ENCODE data around the gene IMMP2L.

Gene IMMP2L

DNA sequence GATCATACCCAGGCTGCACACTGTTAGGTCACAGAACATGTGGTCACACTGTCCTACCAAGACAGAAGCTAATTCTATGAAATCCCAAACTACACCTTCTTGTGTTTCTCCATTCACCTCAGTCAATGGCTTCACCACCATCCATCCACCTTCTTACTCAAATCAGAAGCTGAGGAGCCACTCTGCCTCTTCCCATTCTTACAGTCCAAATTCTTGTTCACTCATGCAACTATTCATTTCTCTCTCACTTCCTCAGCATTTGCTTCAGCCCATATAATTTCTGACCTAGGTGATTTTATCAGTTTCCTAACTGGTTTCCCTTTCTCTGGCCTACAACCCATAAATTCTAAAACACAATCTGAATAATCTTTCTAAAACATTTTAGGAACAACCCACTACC is 242.2 kb downstream of the IMMP2L start:
- H3K4me3 ChIP-seq (ENCODE audit: low read depth, low read length): no peak overlapping the region
- TF ChIP-seq, protein P1, sequence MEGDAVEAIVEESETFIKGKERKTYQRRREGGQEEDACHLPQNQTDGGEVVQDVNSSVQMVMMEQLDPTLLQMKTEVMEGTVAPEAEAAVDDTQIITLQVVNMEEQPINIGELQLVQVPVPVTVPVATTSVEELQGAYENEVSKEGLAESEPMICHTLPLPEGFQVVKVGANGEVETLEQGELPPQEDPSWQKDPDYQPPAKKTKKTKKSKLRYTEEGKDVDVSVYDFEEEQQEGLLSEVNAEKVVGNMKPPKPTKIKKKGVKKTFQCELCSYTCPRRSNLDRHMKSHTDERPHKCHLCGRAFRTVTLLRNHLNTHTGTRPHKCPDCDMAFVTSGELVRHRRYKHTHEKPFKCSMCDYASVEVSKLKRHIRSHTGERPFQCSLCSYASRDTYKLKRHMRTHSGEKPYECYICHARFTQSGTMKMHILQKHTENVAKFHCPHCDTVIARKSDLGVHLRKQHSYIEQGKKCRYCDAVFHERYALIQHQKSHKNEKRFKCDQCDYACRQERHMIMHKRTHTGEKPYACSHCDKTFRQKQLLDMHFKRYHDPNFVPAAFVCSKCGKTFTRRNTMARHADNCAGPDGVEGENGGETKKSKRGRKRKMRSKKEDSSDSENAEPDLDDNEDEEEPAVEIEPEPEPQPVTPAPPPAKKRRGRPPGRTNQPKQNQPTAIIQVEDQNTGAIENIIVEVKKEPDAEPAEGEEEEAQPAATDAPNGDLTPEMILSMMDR (IDR thresholded peaks at IDR 0.05; ENCODE audit: borderline replicate concordance, insufficient read depth, low read depth, low read length): no peak

DNA sequence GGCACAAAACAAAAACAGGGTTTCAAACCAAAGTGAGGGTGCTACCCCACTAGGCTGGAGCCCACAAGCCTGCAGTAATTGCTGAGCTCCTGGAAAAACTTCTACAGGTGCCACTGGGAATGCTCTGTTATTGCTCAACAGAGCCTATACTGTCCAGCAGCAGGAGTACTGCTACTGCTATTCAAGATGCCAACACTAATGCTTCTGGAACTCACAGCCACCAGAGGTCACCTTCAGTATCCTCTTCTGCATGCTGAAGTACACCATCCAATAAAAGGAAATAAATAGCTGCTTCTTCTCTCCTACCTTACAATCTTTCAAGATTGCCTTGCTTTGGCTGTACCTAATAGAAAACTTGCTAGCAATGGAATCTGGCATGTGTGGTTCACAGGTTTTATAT is 249.3 kb downstream of the IMMP2L start:
- H3K4me3 ChIP-seq (ENCODE audit: low read depth, low read length): no peak overlapping the region
- TF ChIP-seq, protein P1 (IDR thresholded peaks at IDR 0.05; ENCODE audit: borderline replicate concordance, insufficient read depth, low read depth, low read length): no peak

DNA sequence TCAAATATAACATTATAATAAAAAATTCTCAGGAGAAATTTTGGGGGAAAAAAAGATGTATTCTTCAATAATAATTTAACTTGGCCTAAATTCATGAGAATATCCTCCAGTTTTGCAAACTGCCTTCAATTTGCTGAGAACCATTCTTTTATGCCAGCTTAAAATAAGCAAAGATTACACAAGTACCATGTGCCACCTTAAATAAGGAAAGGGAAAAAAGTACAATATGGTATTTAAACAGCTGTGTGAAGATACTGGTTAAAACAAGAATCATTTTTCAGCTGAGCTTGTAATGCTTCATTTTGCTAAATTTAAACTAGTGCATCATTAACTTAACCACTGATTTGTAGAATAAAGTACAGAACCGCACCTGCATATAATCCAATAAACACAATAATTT is 253.6 kb downstream of the IMMP2L start:
- TF ChIP-seq, protein P1 (IDR thresholded peaks at IDR 0.05; ENCODE audit: borderline replicate concordance, insufficient read depth, low read depth, low read length): no peak
- H3K4me3 ChIP-seq (ENCODE audit: low read depth, low read length): no peak overlapping the region

DNA sequence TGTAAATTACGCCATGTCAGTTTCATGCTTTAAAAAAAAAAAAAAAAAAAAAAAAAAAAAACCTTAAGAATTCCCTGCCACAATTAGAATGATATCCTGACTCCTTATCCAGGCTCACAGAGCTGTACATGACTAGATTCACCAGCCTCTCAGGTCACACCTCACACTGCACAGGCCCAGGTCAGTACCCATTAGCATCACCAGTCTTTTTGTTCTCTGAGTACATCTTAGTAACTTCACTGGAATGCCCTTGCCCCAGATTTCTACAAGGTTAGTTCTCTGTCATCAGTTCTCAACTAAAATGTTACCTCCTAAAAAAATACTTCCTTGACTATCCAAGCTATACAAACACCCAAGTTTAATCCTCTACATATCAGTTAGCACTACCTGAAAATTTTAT is 260.4 kb downstream of the IMMP2L start:
- no peak overlapping the region for H3K4me3 ChIP-seq (ENCODE audit: low read depth, low read length)
- TF ChIP-seq, protein P1 (IDR thresholded peaks at IDR 0.05; ENCODE audit: borderline replicate concordance, insufficient read depth, low read depth, low read length): no peak

DNA sequence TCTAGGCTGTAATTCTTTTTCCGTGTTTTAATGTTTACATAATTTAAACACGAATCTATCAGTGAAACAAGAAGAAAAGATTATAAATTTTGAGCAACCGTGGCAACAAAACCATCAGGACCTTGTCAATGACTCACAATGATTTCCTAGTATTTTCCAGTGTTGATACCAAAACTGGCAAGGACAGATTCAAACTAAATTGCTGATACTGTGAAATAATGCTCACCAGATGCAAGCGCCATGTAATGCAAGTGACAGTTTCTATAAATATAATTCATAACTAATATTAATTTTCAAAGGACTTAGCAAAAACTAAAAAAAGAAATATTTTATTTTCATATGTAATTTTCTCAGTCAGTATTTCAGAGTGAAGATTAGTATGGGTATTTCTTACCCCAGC is 267.8 kb downstream of the IMMP2L start:
- TF ChIP-seq, protein P1 (IDR thresholded peaks at IDR 0.05; ENCODE audit: borderline replicate concordance, insufficient read depth, low read depth, low read length): no peak
- H3K4me3 ChIP-seq (ENCODE audit: low read depth, low read length): no peak overlapping the region

DNA sequence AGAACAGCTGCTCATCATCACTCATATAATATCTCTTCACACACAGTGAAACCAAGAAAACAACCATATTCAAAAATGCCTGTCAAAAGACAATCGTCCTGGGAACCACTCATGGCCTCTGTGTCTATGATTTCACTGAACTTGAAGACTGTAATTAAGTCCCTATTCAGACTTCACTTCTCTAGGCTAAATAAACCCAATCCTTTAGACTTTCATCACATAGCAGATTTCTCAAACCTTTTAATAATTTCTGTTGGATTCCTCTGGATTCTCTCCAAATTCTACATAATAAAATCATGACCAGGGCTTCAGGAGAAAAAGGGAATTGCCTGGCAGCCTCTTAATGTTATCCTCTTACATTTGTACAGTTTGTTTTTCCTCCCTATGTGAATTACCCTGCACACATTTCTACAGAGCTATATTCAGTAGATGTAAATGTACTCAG is 270.2 kb downstream of the IMMP2L start:
- no peak overlapping the region for H3K4me3 ChIP-seq (ENCODE audit: low read depth, low read length)
- TF ChIP-seq, protein P1 (IDR thresholded peaks at IDR 0.05; ENCODE audit: borderline replicate concordance, insufficient read depth, low read depth, low read length): no peak

DNA sequence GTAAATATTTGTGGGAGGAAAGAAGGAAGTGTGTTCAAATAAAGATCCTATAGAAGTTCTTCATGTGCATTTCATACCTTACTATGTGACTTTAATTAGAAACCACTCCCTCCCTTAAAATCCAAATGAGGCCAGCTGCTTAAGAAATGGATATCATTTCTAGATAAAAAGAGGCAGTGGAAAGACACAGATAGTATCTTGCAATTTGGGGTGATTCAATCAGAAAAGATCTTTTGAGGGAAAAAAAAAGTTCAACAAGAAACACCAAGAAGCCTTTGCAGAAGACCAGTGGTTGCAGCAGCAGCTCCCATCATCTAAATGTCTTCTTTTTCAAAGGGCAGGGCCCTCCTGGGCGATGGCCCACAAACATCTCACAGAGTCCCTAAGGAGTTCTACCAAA is 271.3 kb downstream of the IMMP2L start:
- no peak overlapping the region for H3K4me3 ChIP-seq (ENCODE audit: low read depth, low read length)
- TF ChIP-seq, protein P1 (IDR thresholded peaks at IDR 0.05; ENCODE audit: borderline replicate concordance, insufficient read depth, low read depth, low read length): no peak

Data from GM12875 (cell line).